HG03378 (cell line): Measurements from ENCODE around the gene MYF5.
"Not testable (repeated sequence)": the region's sequence is repeated elsewhere in the genome, so short reads cannot be mapped to it uniquely, and the experiment has no call there.

Experiments
- ATAC-seq: cut with Tn5 transposase; IDR thresholded peaks from one replicate; pipeline ENCODE4 v1.9.1; 2021; ENCODE audit warnings: mild to moderate bottlenecking, moderate library complexity; ENCODE audit not compliant: unreplicated experiment

The MYF5 gene

GRCh38 chr12:80716696-80717469 lies at the start of gene MYF5:
TSS of gene MYF5 (plus strand) at chr12:80716912. CDS start at chr12:80717064, 152 bp downstream.
- ATAC-seq: no peak

DNA sequence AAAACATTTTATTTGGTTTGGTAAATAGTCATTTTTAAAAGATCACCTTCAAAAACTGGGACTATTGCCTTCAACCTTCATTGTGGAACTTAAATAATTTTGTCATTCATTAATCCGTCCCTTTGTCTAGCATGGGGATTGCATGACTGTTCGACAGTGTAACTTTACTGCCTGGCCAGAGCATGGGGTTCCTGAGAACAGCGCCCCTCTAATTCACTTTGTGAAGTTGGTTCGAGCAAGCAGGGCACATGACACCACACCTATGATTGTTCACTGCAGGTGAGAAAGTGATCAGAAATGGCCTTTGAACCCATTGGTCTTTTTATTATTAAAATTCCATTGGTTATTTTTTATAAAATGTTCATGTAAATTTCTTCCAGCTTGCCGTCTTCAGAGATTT lies 46.5 kb upstream of the MYF5 start:
- no peak for ATAC-seq

DNA sequence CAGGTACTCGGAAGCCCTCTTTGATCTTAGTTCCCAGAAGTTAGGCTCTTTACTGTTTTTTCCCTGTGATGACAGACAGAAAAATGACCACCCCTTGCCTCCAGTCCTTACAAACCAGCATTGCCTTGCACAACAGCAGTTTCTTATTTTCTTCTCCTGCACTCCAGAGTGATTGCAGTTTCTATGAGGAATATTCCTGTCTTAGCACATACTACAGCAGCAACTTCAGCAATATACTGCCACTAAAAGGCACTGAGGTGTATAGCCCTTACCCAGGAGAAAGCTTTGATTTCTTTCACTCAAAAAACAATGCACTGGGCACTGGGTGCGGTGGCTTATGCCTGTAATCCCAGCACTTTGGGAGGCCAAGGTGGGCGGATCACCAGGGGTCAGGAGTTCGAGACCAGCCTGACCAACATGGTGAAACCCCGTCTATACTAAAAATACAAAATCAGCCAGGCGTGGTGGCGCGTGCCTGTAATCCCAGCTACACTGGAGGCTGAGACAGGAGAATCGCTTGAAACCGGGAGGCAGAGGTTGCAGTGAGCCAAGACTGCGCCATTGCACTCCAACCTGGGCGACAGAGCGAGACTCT lies 40.6 kb upstream of the MYF5 start:
- ATAC-seq: not testable (repeated sequence)

DNA sequence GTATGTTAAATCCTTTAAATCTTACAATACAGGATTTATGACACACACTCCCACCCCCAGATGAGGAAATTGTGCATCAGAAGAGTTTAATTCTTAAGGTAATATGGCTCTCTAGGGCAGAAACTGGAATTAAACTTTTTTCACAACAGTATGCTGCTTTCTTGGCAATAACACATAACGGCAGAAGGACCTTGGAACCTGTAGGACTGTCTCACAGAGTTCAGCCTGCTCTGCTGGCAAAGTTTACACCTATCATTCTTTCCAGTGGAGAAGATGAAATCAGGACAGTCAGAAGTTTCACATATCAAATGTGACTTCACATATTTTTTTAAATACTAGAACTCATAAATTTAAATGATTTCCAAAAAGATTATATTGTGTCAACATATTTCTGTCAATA lies 39.9 kb upstream of the MYF5 start:
- ATAC-seq: no peak

- ATAC-seq: no peak
These were observed 38.7 kb upstream of the MYF5 start for GRCh38 chr12:80677994-80678393.

DNA sequence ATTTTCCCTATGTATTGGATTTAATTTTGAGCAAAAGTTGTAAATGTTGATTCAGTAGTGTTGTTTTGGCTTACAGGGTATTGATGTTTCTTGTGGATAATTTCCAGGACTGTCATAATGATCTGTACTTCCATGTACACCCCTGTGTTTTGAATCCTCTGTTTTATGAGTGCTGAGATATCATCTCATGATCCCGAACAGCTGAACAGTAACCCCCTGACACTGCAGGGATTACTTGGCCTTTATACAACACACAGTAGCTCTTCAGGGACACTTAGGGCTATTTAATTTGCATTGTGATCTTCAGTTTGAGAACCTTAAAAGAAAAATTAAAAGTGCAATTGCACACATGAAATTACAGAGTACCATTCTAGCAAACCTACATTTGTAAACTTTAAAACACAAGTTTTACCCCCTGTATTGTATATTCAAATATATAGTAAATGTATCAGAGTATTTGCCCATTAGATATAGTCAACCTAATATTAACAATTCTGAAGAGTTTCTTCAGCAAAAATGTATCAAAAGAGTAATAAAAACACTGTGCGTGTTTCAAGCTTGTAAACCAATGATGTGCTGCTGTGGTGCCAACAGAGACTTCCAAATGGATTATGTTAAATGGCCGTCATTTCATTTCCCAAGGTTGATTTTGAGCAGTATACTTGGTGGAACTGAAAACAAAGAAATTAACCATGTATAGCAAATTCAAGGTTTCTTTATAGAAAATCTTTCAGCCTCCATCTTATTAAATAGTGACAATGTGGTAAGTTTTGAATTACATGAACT lies 37.2 kb upstream of the MYF5 start:
- no peak for ATAC-seq

GRCh38 chr12:80681287-80681686 lies 35.4 kb upstream of the MYF5 start:
- ATAC-seq: no peak

DNA sequence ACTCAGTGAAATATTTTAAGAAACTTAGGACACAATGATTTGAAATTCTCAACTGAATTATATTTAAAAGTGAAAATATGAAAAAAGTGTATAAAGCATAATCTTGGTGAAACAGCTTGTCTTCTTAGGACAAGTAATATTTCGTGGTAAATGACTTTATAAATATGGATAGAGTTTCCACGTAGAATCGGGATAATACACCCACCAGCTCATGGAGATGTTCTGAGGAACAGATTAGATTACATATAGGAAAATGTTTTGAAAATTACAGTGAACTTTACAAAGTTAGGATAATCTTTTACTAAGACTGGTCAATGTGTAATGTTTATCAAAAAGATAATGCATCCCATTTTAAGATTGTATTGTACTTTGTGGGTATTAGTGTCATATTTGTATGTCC lies 34.9 kb upstream of the MYF5 start:
- no peak for ATAC-seq

- ATAC-seq: no peak
These were observed 32.6 kb upstream of the MYF5 start for GRCh38 chr12:80684077-80684495.

DNA sequence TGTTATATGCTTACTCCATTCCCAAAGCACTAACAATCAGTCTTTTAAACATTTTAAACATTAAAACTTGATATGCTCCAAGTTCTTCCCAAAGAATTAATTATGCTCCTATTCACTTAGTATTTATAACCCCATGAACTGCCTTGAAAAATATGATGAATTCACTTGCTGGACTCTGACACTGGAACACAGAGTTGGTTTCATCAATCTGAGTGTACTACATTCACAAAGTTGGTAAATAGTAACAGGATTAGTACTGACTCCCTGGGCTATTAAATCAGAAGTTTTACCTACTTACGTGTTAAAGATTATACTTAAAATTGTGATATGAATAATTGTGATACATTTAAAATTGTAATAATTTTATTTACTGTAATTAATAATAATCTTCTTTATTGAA lies 26.6 kb upstream of the MYF5 start:
- ATAC-seq: no peak

DNA sequence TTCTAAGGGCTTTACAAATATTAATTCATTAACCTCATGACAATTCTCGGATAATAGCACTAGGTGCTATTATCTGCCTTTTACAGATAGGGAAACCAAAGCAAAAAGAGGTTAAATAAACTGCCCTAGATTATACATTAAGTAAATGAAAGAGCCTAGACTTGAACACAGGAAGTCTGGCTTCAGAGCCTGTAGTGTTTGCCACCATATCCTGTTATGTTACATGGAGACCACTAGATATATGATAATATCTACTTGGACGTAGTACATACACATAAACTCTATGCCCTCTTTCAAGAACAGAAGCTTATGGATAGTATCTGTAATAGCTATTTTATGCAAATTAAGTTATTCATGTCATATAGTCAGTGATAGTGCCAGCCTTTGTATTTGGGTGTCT lies 26.2 kb upstream of the MYF5 start:
- no peak for ATAC-seq

DNA sequence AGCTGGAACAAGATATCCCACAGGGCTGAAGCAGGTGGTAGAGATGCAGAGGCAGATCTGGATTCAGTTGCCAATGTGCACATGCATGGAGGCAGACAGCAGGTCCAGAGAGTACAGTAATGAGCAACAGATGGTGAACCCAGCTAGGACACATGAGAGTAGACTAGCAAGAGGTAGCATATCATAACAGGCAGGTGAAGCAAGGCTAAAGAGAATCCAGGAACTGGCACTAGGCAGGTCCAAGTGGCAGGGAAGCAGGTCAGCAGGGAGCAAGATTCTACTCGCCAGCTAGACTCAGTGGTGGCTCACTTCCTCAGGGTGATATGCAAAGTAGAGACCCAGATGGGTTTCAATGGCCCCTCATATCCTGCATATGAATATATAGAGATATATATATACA lies 24.6 kb upstream of the MYF5 start:
- no peak for ATAC-seq

GRCh38 chr12:80697270-80697887 lies 19.3 kb upstream of the MYF5 start:
- ATAC-seq: no peak

GRCh38 chr12:80698256-80698655 lies 18.5 kb upstream of the MYF5 start:
- ATAC-seq: no peak

- ATAC-seq: no peak
These were observed 17.7 kb upstream of the MYF5 start for GRCh38 chr12:80698847-80699542.

- peak; percentile 34 for ATAC-seq
These were observed 16.4 kb upstream of the MYF5 start for GRCh38 chr12:80700327-80700726.

GRCh38 chr12:80701388-80701787 lies 15.3 kb upstream of the MYF5 start:
- no peak for ATAC-seq

DNA sequence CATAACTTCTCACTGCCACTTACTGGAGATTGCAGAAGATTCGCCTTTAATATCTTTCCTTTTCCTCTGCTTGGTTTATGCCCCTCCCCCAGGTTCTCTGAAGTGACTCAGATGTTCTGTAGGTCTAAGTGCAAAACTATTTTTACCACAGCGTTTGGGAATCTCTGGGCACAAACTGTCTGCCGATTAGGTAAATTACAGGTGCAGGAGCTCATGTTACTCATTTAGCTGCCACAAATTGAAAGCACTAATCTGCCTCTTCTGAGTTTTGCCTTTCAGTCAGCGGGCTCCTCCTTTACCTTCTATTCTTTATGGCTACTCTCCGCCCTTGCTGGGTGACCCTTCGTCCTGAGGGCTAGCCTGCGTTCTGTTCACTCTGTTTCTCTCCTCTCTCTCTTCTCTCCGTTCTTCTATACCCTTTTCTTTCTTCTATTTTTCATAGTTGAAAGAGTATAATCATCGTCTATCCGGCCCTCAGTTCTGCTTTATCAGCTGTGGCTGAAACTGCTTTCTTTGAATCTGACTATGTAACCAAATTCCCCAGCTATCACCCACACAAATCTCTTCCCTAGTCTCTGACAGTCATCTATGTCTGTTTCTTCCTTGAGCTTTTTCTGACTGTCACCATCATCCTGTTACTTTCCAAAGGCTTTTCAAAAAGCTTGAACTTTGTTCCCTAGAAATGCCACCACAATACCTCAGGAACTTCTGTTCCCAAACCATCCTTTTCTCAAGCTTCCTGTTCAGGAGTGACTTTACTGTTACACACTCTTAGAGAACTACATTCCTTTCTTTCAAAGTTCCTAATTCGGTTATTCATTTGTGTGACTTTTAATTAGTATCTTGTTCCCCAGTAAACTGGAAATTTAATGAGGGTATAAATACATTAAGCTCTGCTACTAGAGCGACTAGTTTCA lies 13.6 kb upstream of the MYF5 start:
- peak; percentile 83 for ATAC-seq

GRCh38 chr12:80704420-80704819 lies 12.3 kb upstream of the MYF5 start:
- no peak for ATAC-seq
